ENCODE data around the gene PSMB3.

DNA sequence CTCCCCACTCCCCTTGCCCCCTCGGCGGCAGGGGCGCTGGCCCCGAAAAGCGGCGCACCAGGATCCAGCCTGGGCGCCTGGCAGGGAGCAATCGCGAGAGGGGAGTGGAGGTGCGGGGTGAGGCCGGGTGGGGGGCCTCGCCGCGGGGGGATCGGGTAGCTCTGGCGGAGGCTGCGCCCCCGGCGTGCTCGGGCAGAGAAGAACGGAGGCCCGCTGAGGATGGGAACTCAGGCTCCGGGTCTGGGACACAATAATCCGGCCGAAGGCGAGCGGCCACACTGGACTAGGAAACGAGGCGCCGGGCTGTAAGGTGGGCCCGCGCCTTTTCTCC is 3.7 kb upstream of the PSMB3 start:
- no peak for TF ChIP-seq EZH2phosphoT487 (IDR thresholded peaks at IDR 0.05; ENCODE audit: low read length)
- TF ChIP-seq, protein P1, sequence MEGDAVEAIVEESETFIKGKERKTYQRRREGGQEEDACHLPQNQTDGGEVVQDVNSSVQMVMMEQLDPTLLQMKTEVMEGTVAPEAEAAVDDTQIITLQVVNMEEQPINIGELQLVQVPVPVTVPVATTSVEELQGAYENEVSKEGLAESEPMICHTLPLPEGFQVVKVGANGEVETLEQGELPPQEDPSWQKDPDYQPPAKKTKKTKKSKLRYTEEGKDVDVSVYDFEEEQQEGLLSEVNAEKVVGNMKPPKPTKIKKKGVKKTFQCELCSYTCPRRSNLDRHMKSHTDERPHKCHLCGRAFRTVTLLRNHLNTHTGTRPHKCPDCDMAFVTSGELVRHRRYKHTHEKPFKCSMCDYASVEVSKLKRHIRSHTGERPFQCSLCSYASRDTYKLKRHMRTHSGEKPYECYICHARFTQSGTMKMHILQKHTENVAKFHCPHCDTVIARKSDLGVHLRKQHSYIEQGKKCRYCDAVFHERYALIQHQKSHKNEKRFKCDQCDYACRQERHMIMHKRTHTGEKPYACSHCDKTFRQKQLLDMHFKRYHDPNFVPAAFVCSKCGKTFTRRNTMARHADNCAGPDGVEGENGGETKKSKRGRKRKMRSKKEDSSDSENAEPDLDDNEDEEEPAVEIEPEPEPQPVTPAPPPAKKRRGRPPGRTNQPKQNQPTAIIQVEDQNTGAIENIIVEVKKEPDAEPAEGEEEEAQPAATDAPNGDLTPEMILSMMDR (IDR thresholded peaks at IDR 0.05; ENCODE audit: low read length), result no peak
